H1 (cell line): Measurements from ENCODE around the gene KCNE4. TPM values are rescaled to one million over a fixed set of nuclear protein-coding genes. Genes with fewer than 3 reads are reported as not detected.

Source experiments
- CTCF ChIA-PET: fragments of 300-600 bp; sonication (Branson Sonifier 250); formaldehyde crosslinking; loops from one replicate; lab custom pipeline; 2021; ENCODE audit not compliant: partially characterized antibody; lab: Charles Lee
- POLR2A ChIA-PET: fragments of 300-600 bp; sonication (Branson Sonifier 250); formaldehyde crosslinking; loops from one replicate; lab custom pipeline; 2021; ENCODE audit warnings: inconsistent platforms; ENCODE audit not compliant: partially characterized antibody; lab: Charles Lee
- DNase-seq, 2 experiments: peaks; one replicate each; pipeline versions ENCODE4 v3.0.0 to v3.0.0-alpha.2; 2010 to 2022; ENCODE audit warnings: low spot score in 2 of 2, low read depth in 1 of 2, mixed read lengths in 1 of 2
- FAIRE-seq: peaks from 2 replicates; lab custom pipeline; 2011; peaks lifted over from hg19 to GRCh38; lab: Jason Lieb, UNC
- H2AFZ ChIP-seq: 2 replicates; pipeline ENCODE4 v1.8.1; 2012; ENCODE audit warnings: low read length, inconsistent platforms
- H2AK5ac ChIP-seq: 2 replicates; pipeline ENCODE4 v1.6.1; 2013; ENCODE audit warnings: low read depth, low read length
- H2BK120ac ChIP-seq: replicated peaks from 2 replicates; pipeline ENCODE3; 2013; ENCODE audit warnings: low read depth, low read length, inconsistent platforms
- H2BK12ac ChIP-seq: 2 replicates; pipeline ENCODE4 v1.6.1; 2013; ENCODE audit warnings: low read depth, low read length
- H2BK15ac ChIP-seq: 2 replicates; pipeline ENCODE4 v1.6.1; 2013; ENCODE audit warnings: low read length
- H2BK20ac ChIP-seq: 2 replicates; pipeline ENCODE4 v1.6.1; 2013; ENCODE audit warnings: low read length
- H2BK5ac ChIP-seq: 2 replicates; pipeline ENCODE4 v1.6.1; 2013; ENCODE audit warnings: low read depth, low read length
- H3K14ac ChIP-seq: 2 replicates; pipeline ENCODE4 v1.6.1; 2013; ENCODE audit warnings: inconsistent platforms; ENCODE audit not compliant: insufficient read length
- H3K18ac ChIP-seq: 2 replicates; pipeline ENCODE4 v1.6.1; 2013; ENCODE audit warnings: low read length; ENCODE audit errors: extremely low read depth
- H3K23ac ChIP-seq: 2 replicates; pipeline ENCODE4 v1.6.1; 2013; ENCODE audit warnings: inconsistent platforms; ENCODE audit not compliant: insufficient read length
- H3K23me2 ChIP-seq: 2 replicates; pipeline ENCODE4 v1.6.1; 2013; ENCODE audit warnings: low read depth, low read length
- H3K27ac ChIP-seq: 2 replicates; pipeline ENCODE4 v1.6.1; 2011; ENCODE audit warnings: low read depth, low read length, inconsistent platforms
- H3K27me3 ChIP-seq, 4 experiments: replicated peaks in 1 of 4; 1 replicate in 1 of 4; 2 replicates in 3 of 4; pipeline versions ENCODE4 v1.6.1 to v1.8.1; 2011 to 2013; ENCODE audit warnings: low read length in 3 of 4, mild to moderate bottlenecking in 3 of 4, inconsistent platforms in 2 of 4, mixed read lengths in 2 of 4, moderate library complexity in 1 of 4; ENCODE audit not compliant: control insufficient read depth in 3 of 4, insufficient read depth in 3 of 4; ENCODE audit errors: extremely low read depth in 1 of 4
- H3K36me3 ChIP-seq, 4 experiments: 2 replicates each; pipeline versions ENCODE4 v1.6.1 to v1.8.1; 2011 to 2013; ENCODE audit warnings: mild to moderate bottlenecking in 4 of 4, low read length in 3 of 4, moderate library complexity in 2 of 4, control low read depth in 1 of 4, inconsistent platforms in 1 of 4; ENCODE audit not compliant: insufficient read depth in 4 of 4, control insufficient read depth in 2 of 4
- H3K4ac ChIP-seq: replicated peaks from 2 replicates; pipeline ENCODE3; 2013; ENCODE audit warnings: low read length, low read depth, mixed read lengths, inconsistent platforms; ENCODE audit not compliant: insufficient read length
- H3K4me1 ChIP-seq, 4 experiments: replicated peaks in 1 of 4; 1 replicate in 1 of 4; 2 replicates in 3 of 4; pipeline versions ENCODE4 v1.6.1 to v1.8.1; 2011 to 2013; ENCODE audit warnings: low read length in 3 of 4, inconsistent platforms in 2 of 4, mixed read lengths in 1 of 4; ENCODE audit not compliant: insufficient read depth in 4 of 4, control insufficient read depth in 3 of 4
- H3K4me2 ChIP-seq, 2 experiments: 2 replicates each; pipeline versions ENCODE4 v1.6.1 to v1.8.1; 2011 to 2013; ENCODE audit warnings: low read depth in 2 of 2, low read length in 2 of 2, control low read depth in 1 of 2, inconsistent platforms in 1 of 2, mild to moderate bottlenecking in 1 of 2; ENCODE audit not compliant: insufficient read depth in 1 of 2
- H3K4me3 ChIP-seq, 4 experiments: fragments of 200-600, 300-600 bp in 1 of 4; sonication (generic), shearing (Covaris generic), sonication (Bioruptor Twin) in 1 of 4; 2 replicates each; pipeline versions ENCODE4 v1.5.1 to v1.8.1; 2011 to 2016; ENCODE audit warnings: low read length in 4 of 4, low read depth in 3 of 4, control low read depth in 2 of 4, inconsistent platforms in 2 of 4, mild to moderate bottlenecking in 2 of 4, mixed read lengths in 1 of 4, moderate library complexity in 1 of 4; ENCODE audit not compliant: insufficient read depth in 2 of 4; ENCODE audit errors: extremely low read depth in 1 of 4
- H3K56ac ChIP-seq: replicated peaks from 2 replicates; pipeline ENCODE3; 2013; ENCODE audit warnings: low read depth, mild to moderate bottlenecking, mixed read lengths, low read length, inconsistent platforms; ENCODE audit not compliant: insufficient read length
- H3K79me1 ChIP-seq: 2 replicates; pipeline ENCODE4 v1.6.1; 2013; ENCODE audit warnings: low read depth, low read length, control low read depth
- H3K79me2 ChIP-seq, 2 experiments: 2 replicates each; pipeline versions ENCODE4 v1.6.1 to v1.8.1; 2012 to 2013; ENCODE audit warnings: low read length in 2 of 2, mild to moderate bottlenecking in 2 of 2, inconsistent platforms in 1 of 2; ENCODE audit not compliant: insufficient read depth in 2 of 2, control insufficient read depth in 1 of 2
- H3K9ac ChIP-seq, 4 experiments: replicated peaks in 1 of 4; 1 replicate in 1 of 4; 2 replicates in 3 of 4; pipeline versions ENCODE4 v1.6.1 to v1.8.1; 2011 to 2013; ENCODE audit warnings: low read depth in 3 of 4, low read length in 3 of 4, control low read depth in 2 of 4, mild to moderate bottlenecking in 2 of 4, moderate library complexity in 2 of 4, inconsistent platforms in 1 of 4; ENCODE audit errors: extremely low read depth in 1 of 4
- H3K9me3 ChIP-seq, 2 experiments: 2 replicates each; pipeline versions ENCODE4 v1.6.1 to v1.8.1; 2012 to 2013; ENCODE audit warnings: mild to moderate bottlenecking in 2 of 2, moderate library complexity in 2 of 2, control low read depth in 1 of 2, inconsistent platforms in 1 of 2, low read depth in 1 of 2, low read length in 1 of 2, mixed read lengths in 1 of 2; ENCODE audit not compliant: insufficient read depth in 2 of 2
- H4K20me1 ChIP-seq, 2 experiments: replicated peaks in 1 of 2; 2 replicates each; pipeline versions ENCODE3 to v1.8.1; 2011 to 2013; ENCODE audit warnings: inconsistent platforms in 2 of 2, low read length in 2 of 2, mild to moderate bottlenecking in 1 of 2; ENCODE audit not compliant: insufficient read depth in 2 of 2, control insufficient read depth in 1 of 2
- H4K5ac ChIP-seq: 2 replicates; pipeline ENCODE4 v1.6.1; 2013; ENCODE audit warnings: low read length, low read depth, mixed read lengths, inconsistent platforms; ENCODE audit not compliant: insufficient read length
- H4K8ac ChIP-seq: 2 replicates; pipeline ENCODE4 v1.8.0; 2013; ENCODE audit warnings: mild to moderate bottlenecking, moderate library complexity, low read length, inconsistent platforms; ENCODE audit not compliant: insufficient read depth; ENCODE audit errors: extremely low read depth
- H4K91ac ChIP-seq: replicated peaks from 2 replicates; pipeline ENCODE3; 2013; ENCODE audit warnings: low read length, mixed read lengths, inconsistent platforms; ENCODE audit not compliant: insufficient read length
- CBX5 ChIP-seq: fragments of 300-800, 300-1000 bp; sonication (generic); IDR thresholded peaks from 2 replicates; pipeline ENCODE4 v1.7.1; 2016; ENCODE audit warnings: antibody characterized with exemption, low read length, low read depth
- CEBPB ChIP-seq: IDR thresholded peaks from 2 replicates; pipeline ENCODE4 v1.6.1; 2012; ENCODE audit warnings: low read depth, low read length
- CHD2 ChIP-seq: IDR thresholded peaks from 2 replicates; pipeline ENCODE4 v1.6.1; 2012; ENCODE audit warnings: low read length, improper control_type of control experiment
- EZH2 ChIP-seq: fragments of 200-600 bp; sonication (generic); IDR thresholded peaks from 2 replicates; pipeline ENCODE4 v1.7.1; 2012; ENCODE audit warnings: low read depth, mild to moderate bottlenecking, moderate library complexity, low read length, inconsistent platforms; ENCODE audit not compliant: severe bottlenecking
- KDM1A ChIP-seq: fragments of 200-600, 300-600 bp; sonication (generic); IDR thresholded peaks from 2 replicates; pipeline ENCODE4 v1.7.1; 2016; ENCODE audit warnings: mild to moderate bottlenecking, low read length, borderline replicate concordance
- KDM5A ChIP-seq: fragments of 200-600 bp; IDR thresholded peaks from 2 replicates; pipeline ENCODE4 v1.7.1; 2012; ENCODE audit warnings: mild to moderate bottlenecking, low read length, inconsistent platforms, mixed read lengths
- MAFK ChIP-seq: IDR thresholded peaks from 2 replicates; pipeline ENCODE4 v1.6.1; 2012; ENCODE audit warnings: low read depth, mild to moderate bottlenecking, improper control_type of control experiment, low read length
- PHF8 ChIP-seq: fragments of 200-600 bp; sonication (generic); conservative IDR thresholded peaks from 2 replicates; pipeline ENCODE4 v1.7.1; 2012; ENCODE audit warnings: low read depth, mild to moderate bottlenecking, inconsistent platforms, low read length, moderate library complexity
- RFX5 ChIP-seq: IDR thresholded peaks from 2 replicates; pipeline ENCODE4 v1.6.1; 2011; ENCODE audit warnings: low read depth, low read length, improper control_type of control experiment, borderline replicate concordance
- RNF2 ChIP-seq: fragments of 200-900, 300-1000 bp; sonication (generic); IDR thresholded peaks from 2 replicates; pipeline ENCODE4 v1.7.1; 2016; ENCODE audit warnings: borderline replicate concordance, low read depth, mild to moderate bottlenecking, antibody characterized with exemption, low read length; ENCODE audit not compliant: poor library complexity, severe bottlenecking; ENCODE audit errors: missing control alignments
- WGBS, 2 experiments: shearing (Covaris generic) in 1 of 2; methylation state at CpG; one replicate each; pipeline versions ENCODE4 v1.1.6 to v1.1.7; 2013 to 2015; ENCODE audit warnings: low lambda C conversion rate in 2 of 2, mixed read lengths in 2 of 2, inconsistent platforms in 1 of 2, low coverage in 1 of 2, missing lambda C conversion rate in 1 of 2; ENCODE audit not compliant: insufficient replicate concordance in 2 of 2, insufficient coverage in 1 of 2, insufficient read length in 1 of 2; ENCODE audit errors: extremely low coverage in 1 of 2, missing lambda C conversion rate in 1 of 2; 5-methylcytosine and 5-hydroxymethylcytosine counted together
- polyA plus RNA-seq, 7 experiments: library from polyadenylated mRNA; depleted of rRNA in 3 of 7; stranded (reverse) in 5 of 7; unstranded in 2 of 7; fragments of >200 nt in 5 of 7; fragments of 200-250 nt in 2 of 7; gene quantifications; 1 replicate in 5 of 7; 2 replicates in 1 of 7; 4 replicates in 1 of 7; pipeline versions ENCODE4 v1.2.1 to v1.2.3, GENCODE V29; 2011 to 2013; ENCODE audit warnings: missing spikeins in 2 of 7, mixed read lengths in 2 of 7
- total RNA-seq: library from RNA; stranded (reverse); fragmentation: NEBNext Ultra II Directional; extraction: Animal tissue kit (Norgen Biotek cat#: 25700); gene quantifications from 2 replicates; pipeline ENCODE4 v1.2.1, GENCODE V29; 2021
- TF ChIP-seq, protein P1 (sequence below): IDR thresholded peaks from 2 replicates; pipeline ENCODE4 v1.6.1; 2011; ENCODE audit warnings: low read depth, mild to moderate bottlenecking, low read length; ENCODE audit not compliant: insufficient read depth

The KCNE4 gene
- total and polyA plus RNA-seq, 2 of the 8 experiments (the other 6 are each of a cell fraction or from before 2014, with no cell fraction given), result 0.08 to 0.09 TPM

DNA sequence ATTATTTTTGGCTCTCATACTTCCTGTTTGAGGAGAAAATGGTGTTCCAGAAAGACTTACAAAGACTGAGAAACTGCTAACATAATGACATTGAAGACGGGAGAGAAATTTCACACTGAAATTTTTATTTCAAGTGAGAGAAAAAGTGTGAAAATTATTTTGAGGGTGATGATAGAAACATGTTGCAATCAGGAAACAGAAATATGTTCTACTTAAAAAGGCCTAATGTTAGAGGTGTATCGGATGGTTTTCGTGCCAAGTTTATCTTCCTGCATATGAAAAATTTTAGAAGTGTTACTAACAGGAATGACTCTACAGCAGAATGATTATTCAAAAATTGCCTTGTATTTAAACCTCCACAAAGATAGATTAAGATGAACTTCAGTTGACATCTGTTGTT is 50.5 kb downstream of the KCNE4 start:
- FAIRE-seq (no peak), DNase-seq (no peak)
- H4K5ac ChIP-seq, result no peak overlapping the region
- no peak overlapping the region for H3K56ac ChIP-seq
- H2AK5ac ChIP-seq, result no peak overlapping the region
- no peaks in the 10 kb centered on the region for H3K79me1 ChIP-seq
- H3K79me2 ChIP-seq, result no peaks in the 10 kb centered on the region
- H4K8ac ChIP-seq, result no peak overlapping the region
- no peaks in the 10 kb centered on the region for H3K27me3 ChIP-seq
- no peak overlapping the region for H3K14ac ChIP-seq
- H2BK5ac ChIP-seq, result no peak overlapping the region
- H3K23ac ChIP-seq, result no peak overlapping the region
- no peak overlapping the region for H2BK15ac ChIP-seq
- no peak overlapping the region for H2BK12ac ChIP-seq
- no peak overlapping the region for H2BK120ac ChIP-seq
- POLR2A ChIA-PET, result no interaction called here
- 72% methylated on average over 3 of the region's 3 CpGs; no CpG with 5 or more reads in 1 of the 2 experiments for WGBS, 2 experiments
- H3K36me3 ChIP-seq, result no peaks in the 10 kb centered on the region
- no peak overlapping the region for H4K91ac ChIP-seq
- no peak overlapping the region for H3K18ac ChIP-seq
- H3K27ac ChIP-seq, result no peak overlapping the region
- H3K4me2 ChIP-seq, result no peak overlapping the region
- CTCF ChIA-PET, result interaction anchor here (0.6 to 4.5 kb wide), 17 partner anchors 9 to 135 kb away, joined by 3 to 40 read pairs (median 4); no protein-coding TSS in a partner anchor
- H4K20me1 ChIP-seq, result no peaks in the 10 kb centered on the region
- H3K9me3 ChIP-seq, result no peaks in the 10 kb centered on the region
- no peak overlapping the region; the same call in 1 of the 2 replicates for H2AFZ ChIP-seq
- no peak overlapping the region for H3K4me3 ChIP-seq
- no peaks in the 10 kb centered on the region; the same call in 1 of the 2 replicates for H3K23me2 ChIP-seq
- H3K4me1 ChIP-seq, result peaks cover 2 to 6% (median 2%) of the 10 kb centered on the region in 4 experiments; a peak in 4 of 7 replicates
- H3K9ac ChIP-seq, result no peak overlapping the region
- H3K4ac ChIP-seq, result no peak overlapping the region
- H2BK20ac ChIP-seq, result no peak overlapping the region
- TF ChIP-seq RFX5, result no peak
- no peak for TF ChIP-seq KDM5A
- no peak for TF ChIP-seq CEBPB
- no peak for TF ChIP-seq PHF8
- no peak for TF ChIP-seq CBX5
- TF ChIP-seq MAFK, result no peak
- no peak for TF ChIP-seq KDM1A
- TF ChIP-seq, protein P1, sequence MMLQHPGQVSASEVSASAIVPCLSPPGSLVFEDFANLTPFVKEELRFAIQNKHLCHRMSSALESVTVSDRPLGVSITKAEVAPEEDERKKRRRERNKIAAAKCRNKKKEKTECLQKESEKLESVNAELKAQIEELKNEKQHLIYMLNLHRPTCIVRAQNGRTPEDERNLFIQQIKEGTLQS, result no peak
- TF ChIP-seq CHD2, result no peak
- TF ChIP-seq RNF2, result no peak
- TF ChIP-seq EZH2, result no peak
